ENCODE results near the gene STRN4. TPM values are rescaled to one million over a fixed set of nuclear protein-coding genes. Genes with fewer than 3 reads are reported as not detected.

Gene STRN4
- total RNA-seq, 2 experiments from 2014 or later, result 68.0 to 115 TPM

DNA sequence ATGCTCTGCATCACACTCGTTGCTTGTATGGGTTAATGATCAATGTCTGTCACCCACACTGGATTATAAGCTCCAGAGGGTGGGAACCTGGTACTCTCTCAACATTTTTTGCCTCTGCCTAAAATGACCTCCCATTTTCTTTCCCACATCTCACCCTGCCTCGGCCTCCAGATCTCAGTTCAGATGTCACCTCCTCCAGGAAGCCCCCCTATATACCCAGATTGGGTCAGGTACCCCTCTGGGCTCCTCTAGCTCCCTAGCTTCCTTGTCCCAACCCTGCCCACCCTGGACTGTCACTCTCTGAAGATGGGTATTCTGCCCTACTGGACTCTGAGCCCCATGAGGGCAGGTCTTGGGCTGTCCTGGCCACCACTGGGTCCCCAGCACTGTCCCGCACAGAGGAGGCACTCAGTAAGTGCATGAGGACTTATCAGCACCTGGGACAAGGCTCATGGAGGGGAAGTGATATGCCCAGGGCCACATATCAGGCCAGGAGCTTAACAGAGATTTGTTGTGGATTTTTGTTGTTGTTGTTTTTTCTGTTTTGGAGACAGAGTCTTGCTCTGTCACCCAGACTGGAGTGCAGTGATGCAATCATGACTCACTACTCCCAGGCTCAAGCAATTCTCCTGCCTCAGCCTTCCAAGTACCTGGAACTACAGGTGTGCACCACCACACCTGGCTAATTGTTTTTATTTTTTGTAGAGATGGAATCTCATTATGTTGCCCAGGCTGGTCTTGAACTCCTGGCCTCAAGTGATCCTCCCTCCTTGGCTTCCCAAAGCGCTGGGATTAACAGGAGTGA lies 53.1 kb downstream of the STRN4 start:
- no peak overlapping the region for H3K4me3 ChIP-seq (ENCODE audit: low read depth, low read length, poor library complexity, severe bottlenecking)
- no peaks in the 10 kb centered on the region for H3K9me3 ChIP-seq (ENCODE audit: low read length)
- H3K27ac ChIP-seq (ENCODE audit: low read depth, low read length, poor library complexity, severe bottlenecking), result no peak overlapping the region
- H4K20me1 ChIP-seq (ENCODE audit: insufficient read depth, low read length), result no peaks in the 10 kb centered on the region
- BruUV-seq (replicated peaks), result no TSS peak
- H2AFZ ChIP-seq (ENCODE audit: low read length), result no peak overlapping the region
- ChIA-PET CTCF (ENCODE audit: unreplicated experiment) (no interaction called here), POLR2A (no interaction called here)
- no peak for DNase-seq (ENCODE audit: low spot score)
- TF ChIP-seq, protein P1, sequence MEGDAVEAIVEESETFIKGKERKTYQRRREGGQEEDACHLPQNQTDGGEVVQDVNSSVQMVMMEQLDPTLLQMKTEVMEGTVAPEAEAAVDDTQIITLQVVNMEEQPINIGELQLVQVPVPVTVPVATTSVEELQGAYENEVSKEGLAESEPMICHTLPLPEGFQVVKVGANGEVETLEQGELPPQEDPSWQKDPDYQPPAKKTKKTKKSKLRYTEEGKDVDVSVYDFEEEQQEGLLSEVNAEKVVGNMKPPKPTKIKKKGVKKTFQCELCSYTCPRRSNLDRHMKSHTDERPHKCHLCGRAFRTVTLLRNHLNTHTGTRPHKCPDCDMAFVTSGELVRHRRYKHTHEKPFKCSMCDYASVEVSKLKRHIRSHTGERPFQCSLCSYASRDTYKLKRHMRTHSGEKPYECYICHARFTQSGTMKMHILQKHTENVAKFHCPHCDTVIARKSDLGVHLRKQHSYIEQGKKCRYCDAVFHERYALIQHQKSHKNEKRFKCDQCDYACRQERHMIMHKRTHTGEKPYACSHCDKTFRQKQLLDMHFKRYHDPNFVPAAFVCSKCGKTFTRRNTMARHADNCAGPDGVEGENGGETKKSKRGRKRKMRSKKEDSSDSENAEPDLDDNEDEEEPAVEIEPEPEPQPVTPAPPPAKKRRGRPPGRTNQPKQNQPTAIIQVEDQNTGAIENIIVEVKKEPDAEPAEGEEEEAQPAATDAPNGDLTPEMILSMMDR (conservative IDR thresholded peaks at IDR 0.05; ENCODE audit: low read length), result no peak
- no peak for TF ChIP-seq EZH2phosphoT487 (IDR thresholded peaks at IDR 0.05; ENCODE audit: borderline replicate concordance, low read depth, low read length)
- intact Hi-C loops (cut with micrococcal nuclease; ENCODE audit: unreplicated experiment), result no loop called here
- H3K4me1 ChIP-seq (ENCODE audit: insufficient read depth, low read length, poor library complexity, severe bottlenecking), result no peaks in the 10 kb centered on the region
- H3K9me2 ChIP-seq (ENCODE audit: insufficient read depth, low read length), result no peaks in the 10 kb centered on the region
- H3K4me2 ChIP-seq (ENCODE audit: low read length), result no peak overlapping the region
- peaks cover 99% of the 10 kb centered on the region for H3K36me3 ChIP-seq (ENCODE audit: insufficient read depth, low read length)
- no peaks in the 10 kb centered on the region for H3K79me2 ChIP-seq (ENCODE audit: insufficient read depth, low read depth, low read length)

DNA sequence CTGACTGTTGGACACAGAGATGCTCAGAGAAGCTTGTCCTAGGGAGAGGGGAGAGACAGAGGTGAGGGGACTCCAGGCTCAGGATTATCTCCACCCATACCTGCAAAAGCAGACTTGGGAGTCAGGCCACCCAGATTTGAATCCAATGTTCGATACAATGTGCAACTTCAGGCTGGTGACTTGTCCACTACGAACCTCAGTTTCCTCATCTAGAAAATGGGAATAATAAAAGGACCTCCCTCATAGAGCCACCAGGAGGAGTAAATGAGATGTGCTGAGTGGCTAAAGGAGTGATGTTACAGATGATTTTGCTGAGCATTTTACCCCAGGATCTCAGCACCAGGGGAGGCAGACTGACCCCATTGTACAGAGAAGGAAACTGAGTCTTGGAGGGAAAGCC lies 54.3 kb downstream of the STRN4 start:
- POLR2A ChIA-PET, result no interaction called here
- DNase-seq (ENCODE audit: low spot score), result no peak
- no TSS peak for BruUV-seq (replicated peaks)
- Histone ChIP-seq H4K20me1 (ENCODE audit: insufficient read depth, low read length) (no peaks in the 10 kb centered on the region), H3K9me3 (ENCODE audit: low read length) (no peaks in the 10 kb centered on the region), H2AFZ (ENCODE audit: low read length) (no peak overlapping the region), H3K36me3 (ENCODE audit: insufficient read depth, low read length) (peaks cover 99% of the 10 kb centered on the region), H3K4me2 (ENCODE audit: low read length) (no peak overlapping the region), H3K4me3 (ENCODE audit: low read depth, low read length, poor library complexity, severe bottlenecking) (no peak overlapping the region), H3K79me2 (ENCODE audit: insufficient read depth, low read depth, low read length) (no peaks in the 10 kb centered on the region), H3K27ac (ENCODE audit: low read depth, low read length, poor library complexity, severe bottlenecking) (no peak overlapping the region), H3K4me1 (ENCODE audit: insufficient read depth, low read length, poor library complexity, severe bottlenecking) (no peaks in the 10 kb centered on the region), H3K9me2 (ENCODE audit: insufficient read depth, low read length) (no peaks in the 10 kb centered on the region)
- intact Hi-C loops (cut with micrococcal nuclease; ENCODE audit: unreplicated experiment), result no loop called here
- TF ChIP-seq, protein P1 (conservative IDR thresholded peaks at IDR 0.05; ENCODE audit: low read length), result no peak
- TF ChIP-seq EZH2phosphoT487 (IDR thresholded peaks at IDR 0.05; ENCODE audit: borderline replicate concordance, low read depth, low read length), result no peak
- CTCF ChIA-PET (ENCODE audit: unreplicated experiment), result no interaction called here

- H4K20me1 ChIP-seq (ENCODE audit: insufficient read depth, low read length), result no peaks in the 10 kb centered on the region
- POLR2A ChIA-PET, result interaction anchor here (0.6 kb wide), 3 partner anchors 23 to 335 kb away, joined by 3 read pairs; no protein-coding TSS in a partner anchor
These were observed 55.1 kb downstream of the STRN4 start for GRCh38 chr19:46691104-46691503.

More at GRCh38 chr19:46691104-46691503, 55.1 kb downstream of the STRN4 start:
- Histone ChIP-seq H3K9me2 (ENCODE audit: insufficient read depth, low read length) (no peaks in the 10 kb centered on the region), H3K27ac (ENCODE audit: low read depth, low read length, poor library complexity, severe bottlenecking) (no peak overlapping the region), H3K4me2 (ENCODE audit: low read length) (no peak overlapping the region), H3K4me3 (ENCODE audit: low read depth, low read length, poor library complexity, severe bottlenecking) (no peak overlapping the region), H3K36me3 (ENCODE audit: insufficient read depth, low read length) (peaks cover 96% of the 10 kb centered on the region), H3K4me1 (ENCODE audit: insufficient read depth, low read length, poor library complexity, severe bottlenecking) (no peaks in the 10 kb centered on the region), H3K9me3 (ENCODE audit: low read length) (no peaks in the 10 kb centered on the region), H3K79me2 (ENCODE audit: insufficient read depth, low read depth, low read length) (no peaks in the 10 kb centered on the region), H2AFZ (ENCODE audit: low read length) (no peak overlapping the region)
- DNase-seq (ENCODE audit: low spot score), result no peak
- BruUV-seq (replicated peaks), result no TSS peak
- TF ChIP-seq, protein P1 (conservative IDR thresholded peaks at IDR 0.05; ENCODE audit: low read length), result no peak
- TF ChIP-seq EZH2phosphoT487 (IDR thresholded peaks at IDR 0.05; ENCODE audit: borderline replicate concordance, low read depth, low read length), result no peak
- intact Hi-C loops (cut with micrococcal nuclease; ENCODE audit: unreplicated experiment), result no loop called here
- CTCF ChIA-PET (ENCODE audit: unreplicated experiment), result no interaction called here

All from OCI-LY7 (cell line).